ENCODE data around the gene TCHH.

The TCHH gene

GRCh38 chr1:152067150-152067549 lies 48.1 kb downstream of the TCHH start:
- DNase-seq = no peak

GRCh38 chr1:152061952-152062351 lies 53.3 kb downstream of the TCHH start:
- DNase-seq = no peak

Measured in stimulated activated CD4-positive, alpha-beta T cell treated with anti-CD3 and anti-CD28 coated beads, Interleukin-2, amount 100 ng/mL, for 48 hours (primary cell).